HUES6 (cell line): Measurements from ENCODE around the gene ING1.

ENCODE experiments used
- H3K27ac ChIP-seq: 2 replicates; pipeline ENCODE4 v1.7.0; 2013; ENCODE audit warnings: low read depth, mild to moderate bottlenecking, low read length, inconsistent platforms
- H3K27me3 ChIP-seq: 2 replicates; pipeline ENCODE4 v1.6.1; 2013; ENCODE audit warnings: low read length; ENCODE audit not compliant: control insufficient read depth, insufficient read depth
- H3K36me3 ChIP-seq: 2 replicates; pipeline ENCODE4 v1.6.1; 2013; ENCODE audit warnings: low read length; ENCODE audit not compliant: control insufficient read depth, insufficient read depth
- H3K4me1 ChIP-seq: 2 replicates; pipeline ENCODE4 v1.6.1; 2013; ENCODE audit warnings: low read length; ENCODE audit not compliant: control insufficient read depth, insufficient read depth
- H3K4me3 ChIP-seq: 2 replicates; pipeline ENCODE4 v1.5.1; 2013; ENCODE audit warnings: low read depth, low read length
- H3K9ac ChIP-seq: one replicate; pipeline ENCODE4 v1.6.1; 2013; ENCODE audit warnings: mild to moderate bottlenecking, low read length
- H3K9me3 ChIP-seq: 2 replicates; pipeline ENCODE4 v1.6.1; 2013; ENCODE audit warnings: low read depth, low read length; ENCODE audit not compliant: control insufficient read depth, insufficient read depth

The ING1 gene

DNA sequence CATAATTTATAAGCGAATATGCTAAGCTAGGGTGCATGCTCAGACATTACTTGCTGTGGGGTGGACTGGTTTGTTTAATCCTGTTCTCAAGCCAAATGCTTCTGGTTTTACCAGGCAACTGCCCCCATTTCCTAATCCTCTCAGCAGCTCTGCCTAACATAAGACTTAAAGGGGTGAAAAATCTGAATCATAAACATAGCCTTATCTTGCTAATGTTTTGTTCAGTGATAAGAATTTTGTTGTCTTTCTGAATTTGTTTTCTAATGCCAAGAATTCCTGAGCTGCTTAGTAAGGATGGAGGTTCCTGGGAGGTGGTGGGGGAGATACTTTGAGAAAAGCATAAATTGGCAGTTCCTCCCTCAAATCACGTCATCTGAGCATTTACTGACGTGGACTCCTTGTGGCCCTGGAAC, 42.7 kb downstream of the ING1 start:
- H3K27me3 ChIP-seq = no peaks in the 10 kb centered on the region
- H3K9me3 ChIP-seq = peaks cover 9% of the 10 kb centered on the region; the same call in 1 of the 2 replicates
- no peak overlapping the region for H3K4me3 ChIP-seq
- no peak overlapping the region for H3K27ac ChIP-seq
- H3K9ac ChIP-seq = no peak overlapping the region
- peaks cover 17% of the 10 kb centered on the region for H3K4me1 ChIP-seq
- H3K36me3 ChIP-seq = no peaks in the 10 kb centered on the region

DNA sequence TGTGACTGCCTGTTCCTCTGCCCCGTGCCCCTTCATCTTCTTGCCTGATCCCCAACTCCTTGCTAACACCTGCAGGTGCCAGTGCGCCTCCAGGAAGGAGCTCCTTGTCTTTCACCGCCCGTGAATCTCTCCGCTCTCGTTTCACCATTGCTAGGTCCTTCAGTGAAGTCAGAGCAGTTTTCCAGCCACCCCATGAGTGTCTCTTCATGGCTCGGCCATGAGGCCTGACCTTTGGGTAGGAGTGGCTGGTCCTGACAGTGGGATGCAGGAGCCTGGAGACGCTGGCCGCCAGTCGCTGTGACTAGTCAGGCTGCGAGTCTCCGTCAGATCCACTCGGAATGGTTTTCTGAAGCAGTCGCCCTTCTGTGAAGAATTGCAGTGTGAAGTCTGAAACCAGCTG, 43.8 kb downstream of the ING1 start:
- Histone ChIP-seq H3K27ac (no peak overlapping the region), H3K4me1 (peaks cover 17% of the 10 kb centered on the region), H3K27me3 (no peaks in the 10 kb centered on the region), H3K36me3 (no peaks in the 10 kb centered on the region), H3K4me3 (no peak overlapping the region), H3K9ac (no peak overlapping the region), H3K9me3 (0 out of 2 replicates have a peak, but pooled peaks cover 6% of the 10 kb centered on the region)

DNA sequence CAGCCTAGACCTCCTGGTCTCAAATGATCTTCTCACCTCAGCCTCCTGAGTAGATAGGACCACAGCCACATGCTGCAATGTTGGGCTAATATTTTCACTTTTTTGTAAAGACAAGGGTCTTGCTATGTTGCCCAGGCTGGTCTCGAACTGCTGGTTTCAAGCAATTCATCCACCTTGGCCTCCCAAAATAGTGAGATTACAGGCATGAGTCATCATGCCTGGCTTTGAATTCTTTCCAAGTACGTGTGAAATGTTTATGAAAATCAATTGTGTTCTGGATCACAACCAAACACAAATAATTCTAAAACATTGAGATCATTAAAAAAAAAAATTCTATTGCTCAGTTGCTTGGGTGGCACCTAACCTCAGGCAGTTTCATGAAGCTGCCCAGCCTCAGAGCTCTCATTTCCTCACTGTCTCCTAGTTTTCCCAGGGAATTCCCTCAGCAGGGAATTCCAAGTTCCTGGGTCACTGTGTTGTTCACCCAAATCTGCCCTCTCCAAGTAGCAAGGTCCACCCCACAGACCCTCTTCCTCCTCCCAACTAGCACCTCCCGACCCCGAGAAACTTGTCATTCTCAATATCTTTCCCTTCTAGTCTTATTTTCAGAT, 44.8 kb downstream of the ING1 start:
- Histone ChIP-seq H3K9ac (no peak overlapping the region), H3K27me3 (no peaks in the 10 kb centered on the region), H3K4me1 (peaks cover 17% of the 10 kb centered on the region), H3K4me3 (no peak overlapping the region), H3K27ac (no peak overlapping the region), H3K9me3 (0 out of 2 replicates have a peak, but pooled peaks cover 6% of the 10 kb centered on the region), H3K36me3 (no peaks in the 10 kb centered on the region)

DNA sequence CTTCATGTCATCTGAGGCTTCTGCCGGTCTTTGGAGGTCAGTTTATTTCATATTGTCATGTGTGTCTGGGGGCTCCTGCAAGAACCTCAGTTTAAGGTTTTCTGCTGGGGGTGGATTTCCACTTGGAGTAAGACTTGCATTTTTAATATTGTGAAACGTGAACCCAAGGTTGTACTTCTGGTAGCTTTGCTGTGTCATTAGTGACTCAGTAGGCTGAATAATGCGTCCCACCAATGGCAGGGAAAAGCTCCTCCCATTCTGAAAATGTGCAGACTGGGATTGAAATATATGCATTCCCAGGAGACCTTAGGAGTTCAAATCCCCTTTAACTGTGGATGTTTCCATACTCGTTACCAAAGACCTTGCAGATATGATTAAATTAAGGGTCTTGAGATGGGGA, 46.2 kb downstream of the ING1 start:
- Histone ChIP-seq H3K4me1 (peaks cover 17% of the 10 kb centered on the region), H3K27me3 (no peaks in the 10 kb centered on the region), H3K9me3 (no peaks in the 10 kb centered on the region; the same call in 1 of the 2 replicates), H3K27ac (no peak overlapping the region), H3K4me3 (no peak overlapping the region), H3K9ac (no peak overlapping the region), H3K36me3 (no peaks in the 10 kb centered on the region)

DNA sequence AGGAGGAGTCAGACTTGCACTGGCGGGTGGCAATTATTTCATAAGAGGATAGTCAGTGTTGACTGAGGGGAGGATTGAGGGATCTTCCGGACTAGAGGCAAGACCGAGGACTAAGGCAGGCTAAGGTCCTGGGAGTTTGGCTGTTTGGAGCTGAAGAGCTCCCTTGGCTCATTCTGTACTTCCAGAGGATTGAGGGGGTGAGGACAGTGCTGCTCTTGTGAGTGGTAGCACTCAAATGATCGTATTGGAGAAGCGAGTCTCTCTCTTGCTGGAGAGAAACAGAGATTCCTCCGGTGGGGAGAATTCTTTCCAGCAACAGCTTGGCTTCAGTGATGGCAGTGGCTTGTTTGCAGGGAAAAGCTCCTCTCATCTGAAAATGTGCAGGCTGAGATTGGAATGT, 47.1 kb downstream of the ING1 start:
- Histone ChIP-seq H3K4me1 (peaks cover 17% of the 10 kb centered on the region), H3K27me3 (no peaks in the 10 kb centered on the region), H3K36me3 (no peaks in the 10 kb centered on the region), H3K4me3 (no peak overlapping the region), H3K9ac (no peak overlapping the region), H3K27ac (no peak overlapping the region), H3K9me3 (no peaks in the 10 kb centered on the region; the same call in 1 of the 2 replicates)

DNA sequence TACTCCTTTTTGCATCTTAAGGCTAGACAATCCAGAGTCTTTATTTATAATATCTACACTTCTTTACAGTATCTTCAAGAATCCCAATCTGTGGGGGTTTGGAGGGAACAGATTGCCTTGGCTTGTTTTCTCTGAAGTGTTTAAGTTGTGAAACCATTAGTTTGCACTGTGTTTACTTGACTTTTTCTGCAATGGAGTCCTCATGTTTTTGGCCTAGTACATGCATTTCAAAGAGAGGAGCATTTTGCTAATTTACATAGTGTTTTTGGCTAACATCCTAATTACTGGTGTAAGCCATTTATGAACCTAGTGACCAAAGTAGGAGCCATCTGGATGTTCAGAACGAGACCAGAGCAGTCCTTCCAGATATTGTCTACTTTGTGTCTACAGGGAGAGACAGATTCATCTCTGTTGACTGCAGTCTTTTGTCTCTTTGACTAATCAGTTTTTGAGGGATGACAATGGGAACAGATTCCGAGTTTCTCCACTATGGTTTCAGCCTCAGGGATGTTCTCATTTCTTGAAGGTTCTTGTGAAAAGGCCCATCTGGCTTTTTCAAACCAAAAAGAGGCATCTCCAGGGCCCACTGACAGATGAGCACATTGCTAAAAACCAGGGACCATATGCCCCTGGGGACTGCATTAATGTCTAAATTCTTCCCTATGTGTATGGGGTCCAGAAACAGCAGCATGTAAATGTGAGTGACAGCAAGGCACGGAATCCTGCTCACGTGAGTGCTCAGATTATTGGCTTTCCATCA, 53.4 kb downstream of the ING1 start:
- Histone ChIP-seq H3K9ac (no peak overlapping the region), H3K4me3 (no peak overlapping the region), H3K4me1 (no peaks in the 10 kb centered on the region), H3K9me3 (no peaks in the 10 kb centered on the region; the same call in 1 of the 2 replicates), H3K27me3 (no peaks in the 10 kb centered on the region), H3K36me3 (no peaks in the 10 kb centered on the region), H3K27ac (no peak overlapping the region)

DNA sequence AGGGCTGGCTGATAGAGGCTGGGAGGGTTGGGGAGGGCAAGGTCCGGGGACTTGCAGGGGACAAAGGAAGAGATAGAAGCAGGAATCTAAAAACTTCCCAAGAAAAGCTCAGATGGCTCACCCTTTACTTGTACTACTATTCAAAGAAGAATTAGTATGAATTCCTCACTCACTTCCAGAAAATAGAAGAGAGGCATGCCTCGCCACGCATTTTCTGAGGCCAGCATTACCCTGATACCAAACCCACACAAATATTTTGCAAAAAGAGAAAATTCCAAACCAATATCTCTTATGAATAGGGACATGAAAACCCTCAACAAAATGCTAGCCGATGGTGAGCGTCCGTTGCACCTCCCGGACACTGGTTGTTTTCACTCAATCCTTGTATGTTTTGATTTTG, 54.0 kb downstream of the ING1 start:
- Histone ChIP-seq H3K9me3 (no peaks in the 10 kb centered on the region; the same call in 1 of the 2 replicates), H3K36me3 (no peaks in the 10 kb centered on the region), H3K4me1 (no peaks in the 10 kb centered on the region), H3K27ac (no peak overlapping the region), H3K9ac (no peak overlapping the region), H3K4me3 (no peak overlapping the region), H3K27me3 (no peaks in the 10 kb centered on the region; the same call in 1 of the 2 replicates)

DNA sequence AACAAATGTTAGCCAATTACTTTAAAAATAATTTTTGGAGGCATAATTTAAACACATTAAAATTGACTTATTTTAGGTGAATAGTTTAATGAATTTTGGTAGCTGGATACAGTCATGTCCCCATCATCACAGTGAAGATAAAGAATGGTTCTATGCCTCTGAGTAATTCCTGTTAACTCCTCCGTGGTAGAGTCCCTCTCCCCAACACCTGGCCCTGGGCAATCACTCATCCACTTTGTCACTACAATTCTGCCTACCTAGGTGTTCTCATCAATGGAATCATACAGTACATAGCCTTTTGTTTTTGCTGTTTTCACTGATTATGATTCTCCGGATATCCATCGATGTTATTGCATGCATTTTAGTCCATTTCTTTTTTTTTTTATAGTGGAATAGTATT, 55.6 kb downstream of the ING1 start:
- Histone ChIP-seq H3K36me3 (no peaks in the 10 kb centered on the region), H3K4me1 (no peaks in the 10 kb centered on the region), H3K27me3 (no peaks in the 10 kb centered on the region; the same call in 1 of the 2 replicates), H3K9me3 (no peaks in the 10 kb centered on the region), H3K9ac (no peak overlapping the region), H3K27ac (no peak overlapping the region), H3K4me3 (no peak overlapping the region)

DNA sequence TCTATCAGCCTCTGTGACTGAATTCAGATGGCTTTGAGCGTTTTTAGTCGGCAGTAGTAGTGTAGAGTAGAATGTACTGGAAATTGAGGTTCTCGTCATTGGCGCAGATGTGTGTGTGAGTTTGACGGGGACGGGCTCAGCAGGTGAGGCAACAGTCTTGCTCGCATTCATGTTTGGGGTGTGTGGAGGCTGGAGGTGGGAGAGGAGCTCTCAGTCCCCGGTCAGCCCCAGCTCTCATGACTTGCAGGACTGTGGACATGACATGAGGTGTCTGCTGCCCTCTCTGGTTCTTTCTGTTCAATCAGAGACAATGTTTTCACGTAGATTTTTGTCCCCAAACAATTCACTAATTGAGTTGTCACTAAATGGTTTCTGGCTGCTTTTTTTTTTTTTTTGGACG, 57.2 kb downstream of the ING1 start:
- Histone ChIP-seq H3K27me3 (no peaks in the 10 kb centered on the region; the same call in 1 of the 2 replicates), H3K9me3 (no peaks in the 10 kb centered on the region), H3K4me1 (no peaks in the 10 kb centered on the region), H3K4me3 (no peak overlapping the region), H3K27ac (no peak overlapping the region), H3K9ac (no peak overlapping the region), H3K36me3 (no peaks in the 10 kb centered on the region)

DNA sequence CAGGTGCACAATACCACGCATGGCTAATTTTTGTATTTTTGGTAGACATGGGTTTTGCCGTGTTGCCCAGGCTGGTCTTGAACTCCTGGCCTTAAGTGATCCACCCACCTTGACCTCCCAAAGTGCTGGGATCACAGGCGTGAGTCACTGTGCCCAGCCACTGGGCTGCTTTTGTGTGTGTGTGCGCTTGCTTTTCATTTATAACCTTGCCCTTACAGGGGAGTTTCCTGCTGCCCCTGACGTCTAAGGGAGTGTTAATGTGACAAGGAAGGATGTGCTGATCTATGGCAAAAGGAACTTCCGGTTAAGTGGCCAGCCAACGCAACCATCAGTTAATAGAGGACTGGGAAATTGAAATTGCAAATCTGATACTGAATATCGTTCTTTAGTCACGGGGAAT, 57.7 kb downstream of the ING1 start:
- H3K9ac ChIP-seq = no peak overlapping the region
- H3K4me3 ChIP-seq = no peak overlapping the region
- no peaks in the 10 kb centered on the region for H3K36me3 ChIP-seq
- H3K27me3 ChIP-seq = no peaks in the 10 kb centered on the region; the same call in 1 of the 2 replicates
- H3K9me3 ChIP-seq = no peaks in the 10 kb centered on the region
- H3K27ac ChIP-seq = no peak overlapping the region
- no peaks in the 10 kb centered on the region for H3K4me1 ChIP-seq
